ENCODE results near the gene ARHGAP42. TPM values are rescaled to one million over a fixed set of nuclear protein-coding genes. Genes with fewer than 3 reads are reported as not detected.

The ARHGAP42 gene
- total RNA-seq, 1 experiment from 2014 or later = 39.1 TPM

- H3K4me3 Mint-ChIP-seq = no peak overlapping the region
- H4K8ac ChIP-seq (replicated peaks; ENCODE audit: insufficient read length, low read depth, low read length) = no peak overlapping the region
These were observed 44.4 kb downstream of the ARHGAP42 start for GRCh38 chr11:100731471-100731870.

More at GRCh38 chr11:100731471-100731870, 44.4 kb downstream of the ARHGAP42 start:
- H2AFZ ChIP-seq (ENCODE audit: low read length) = no peak overlapping the region
- no peak overlapping the region for H3T11ph ChIP-seq (ENCODE audit: low read length)
- WGBS (ENCODE audit: extremely low coverage, insufficient read length, low lambda C conversion rate) = no CpG with 5 or more reads among the region's 1 CpG
- no peak for TF ChIP-seq CTCF (conservative IDR thresholded peaks at IDR 0.05)
- no peaks in the 10 kb centered on the region for H3K9me3 ChIP-seq (ENCODE audit: control insufficient read depth, low read depth, low read length)
- no peak overlapping the region for H2BK120ac ChIP-seq (ENCODE audit: low read depth, low read length, poor library complexity, severe bottlenecking)
- no peak for DNase-seq
- H3K9ac ChIP-seq (ENCODE audit: extremely low read depth, insufficient read length, low read length) = no peak overlapping the region
- H4K20me1 ChIP-seq (ENCODE audit: control insufficient read depth, insufficient read depth, insufficient read length) = no peaks in the 10 kb centered on the region
- H3K23me2 ChIP-seq (ENCODE audit: insufficient read length, low read depth, low read length, poor library complexity, severe bottlenecking) = no peaks in the 10 kb centered on the region
- no peaks in the 10 kb centered on the region for H3K79me1 ChIP-seq (ENCODE audit: insufficient read depth, low read depth, low read length, poor library complexity, severe bottlenecking)
- H2BK20ac ChIP-seq (ENCODE audit: low read depth, low read length, poor library complexity, severe bottlenecking) = no peak overlapping the region
- H3K23ac ChIP-seq (ENCODE audit: insufficient read length, low read depth, low read length) = no peak overlapping the region
- peaks cover 0 to 2% (median under 1%) of the 10 kb centered on the region in 3 experiments; a peak in 2 of 7 replicates for H3K36me3 Mint-ChIP-seq (ENCODE audit: insufficient read depth in 1 of 3, low read depth in 3 of 3)
- no peak overlapping the region for H4K5ac ChIP-seq (ENCODE audit: insufficient read length, low read depth, low read length)
- H3K56ac ChIP-seq (ENCODE audit: insufficient read length, low read depth, low read length) = no peak overlapping the region
- H3K27me3 ChIP-seq (ENCODE audit: insufficient read depth, low read length) = no peaks in the 10 kb centered on the region
- no peak overlapping the region for H2BK12ac ChIP-seq (ENCODE audit: insufficient read length, low read depth, low read length)
- no peak overlapping the region for H3K18ac ChIP-seq (ENCODE audit: insufficient read length, low read depth, low read length)
- no peak overlapping the region for H2BK15ac ChIP-seq (ENCODE audit: low read depth, low read length)
- H3K4me1 ChIP-seq (ENCODE audit: insufficient read depth, low read length) = peaks cover 13% of the 10 kb centered on the region
- no peaks in the 10 kb centered on the region for H3K9me3 Mint-ChIP-seq
- no peak overlapping the region for H3K4ac ChIP-seq (ENCODE audit: low read depth, low read length)
- no peak overlapping the region for H2BK5ac ChIP-seq (ENCODE audit: insufficient read length, low read length)
- H3K4me2 ChIP-seq (ENCODE audit: insufficient read depth, insufficient read length, low read length) = no peak overlapping the region
- peaks cover 57 to 60% of the 10 kb centered on the region in 2 experiments for H3K4me1 Mint-ChIP-seq
- H2AK5ac ChIP-seq (ENCODE audit: insufficient read length, low read length) = no peak overlapping the region
- H3K27ac Mint-ChIP-seq = peak overlapping the region; percentile 3 to 10 (median 4); a peak in 2 of 7 replicates
- no peak overlapping the region for H3K27ac ChIP-seq (ENCODE audit: insufficient read length, low read depth, low read length)
- no peaks in the 10 kb centered on the region for H3K27me3 Mint-ChIP-seq (ENCODE audit: low read depth)
- H4K91ac ChIP-seq (ENCODE audit: insufficient read length, low read depth, low read length) = no peak overlapping the region
- no peak overlapping the region for H3K14ac ChIP-seq (ENCODE audit: insufficient read depth, low read length)
- H3K79me2 ChIP-seq (ENCODE audit: insufficient read depth, low read length) = no peaks in the 10 kb centered on the region; the same call in 1 of the 2 replicates

Data from H9 (cell line).